ENCODE measurements around the gene SURF2.
"Not testable (repeated sequence)": the region's sequence is repeated elsewhere in the genome, so short reads cannot be mapped to it uniquely, and the experiment has no call there.

DNA sequence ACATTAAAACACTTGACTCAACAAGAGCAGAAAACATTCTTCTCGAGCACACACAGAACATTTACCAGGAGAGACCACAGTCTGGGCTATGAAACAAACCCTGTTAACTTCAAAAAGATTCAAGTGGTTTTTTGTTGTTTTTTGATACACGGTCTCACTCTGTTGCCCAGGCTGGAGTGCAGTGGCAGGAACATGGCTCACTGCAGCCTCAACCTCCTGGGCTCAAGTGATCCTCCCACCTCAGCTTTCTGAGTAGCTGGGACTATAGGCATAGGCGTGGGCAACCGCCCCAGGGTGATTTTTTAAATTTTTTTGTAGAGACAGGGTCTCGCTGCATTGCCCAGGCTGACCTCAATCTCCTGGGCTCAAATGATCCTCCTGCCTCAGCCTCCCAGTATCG lies 29.3 kb upstream of the SURF2 start:
- TF ChIP-seq, protein P1, sequence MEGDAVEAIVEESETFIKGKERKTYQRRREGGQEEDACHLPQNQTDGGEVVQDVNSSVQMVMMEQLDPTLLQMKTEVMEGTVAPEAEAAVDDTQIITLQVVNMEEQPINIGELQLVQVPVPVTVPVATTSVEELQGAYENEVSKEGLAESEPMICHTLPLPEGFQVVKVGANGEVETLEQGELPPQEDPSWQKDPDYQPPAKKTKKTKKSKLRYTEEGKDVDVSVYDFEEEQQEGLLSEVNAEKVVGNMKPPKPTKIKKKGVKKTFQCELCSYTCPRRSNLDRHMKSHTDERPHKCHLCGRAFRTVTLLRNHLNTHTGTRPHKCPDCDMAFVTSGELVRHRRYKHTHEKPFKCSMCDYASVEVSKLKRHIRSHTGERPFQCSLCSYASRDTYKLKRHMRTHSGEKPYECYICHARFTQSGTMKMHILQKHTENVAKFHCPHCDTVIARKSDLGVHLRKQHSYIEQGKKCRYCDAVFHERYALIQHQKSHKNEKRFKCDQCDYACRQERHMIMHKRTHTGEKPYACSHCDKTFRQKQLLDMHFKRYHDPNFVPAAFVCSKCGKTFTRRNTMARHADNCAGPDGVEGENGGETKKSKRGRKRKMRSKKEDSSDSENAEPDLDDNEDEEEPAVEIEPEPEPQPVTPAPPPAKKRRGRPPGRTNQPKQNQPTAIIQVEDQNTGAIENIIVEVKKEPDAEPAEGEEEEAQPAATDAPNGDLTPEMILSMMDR (IDR thresholded peaks at IDR 0.05; ENCODE audit: extremely low read depth in 1 of 2, insufficient read depth in 1 of 2, low read depth in 1 of 2, low read length in 2 of 2) = not testable (repeated sequence)
- TF ChIP-seq, protein P2, sequence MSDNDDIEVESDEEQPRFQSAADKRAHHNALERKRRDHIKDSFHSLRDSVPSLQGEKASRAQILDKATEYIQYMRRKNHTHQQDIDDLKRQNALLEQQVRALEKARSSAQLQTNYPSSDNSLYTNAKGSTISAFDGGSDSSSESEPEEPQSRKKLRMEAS (IDR thresholded peaks at IDR 0.05; ENCODE audit: insufficient read depth, insufficient read length) = not testable (repeated sequence)
- TF ChIP-seq POLR2A (IDR thresholded peaks at IDR 0.05; ENCODE audit: low read depth, low read length); EZH2 (IDR thresholded peaks at IDR 0.05; ENCODE audit: borderline replicate concordance, low read depth, low read length, severe bottlenecking); POLR2AphosphoS5 (IDR thresholded peaks at IDR 0.05; ENCODE audit: insufficient read depth, low read depth, low read length); FOS (IDR thresholded peaks at IDR 0.05; ENCODE audit: borderline replicate concordance, insufficient read depth, low read length); JUN (IDR thresholded peaks at IDR 0.05; ENCODE audit: borderline replicate concordance, insufficient read depth, insufficient read length, low read depth); MYC (IDR thresholded peaks at IDR 0.05; ENCODE audit: low read depth, low read length); GATA2 (IDR thresholded peaks at IDR 0.05; ENCODE audit: insufficient read depth, insufficient read length, low read depth, low read length): not testable (repeated sequence)
